Stomach (tissue), 9 donors: ENCODE measurements around the gene ST6GALNAC3. TPM values are rescaled to one million over a fixed set of nuclear protein-coding genes. Genes with fewer than 3 reads are reported as not detected.

Experiments
- DNase-seq, 2 donors: peaks; one replicate each; pipeline versions ENCODE4 v3.0.0 to v3.0.0-alpha.2; 2013 to 2019
- H3K27ac ChIP-seq, 5 donors: fragments of 200-600 bp in 4 of 5; sonication (generic) in 4 of 5; one replicate each; pipeline ENCODE4 v1.5.1; 2013 to 2019; ENCODE audit warnings: mild to moderate bottlenecking in 1 of 5, moderate library complexity in 1 of 5
- H3K27me3 ChIP-seq, 3 donors: fragments of 200-600 bp; sonication (generic); one replicate each; pipeline ENCODE4 v1.5.1; 2017 to 2019; ENCODE audit warnings: mixed run types in 1 of 3
- H3K36me3 ChIP-seq, 4 donors: fragments of 200-600 bp; sonication (generic); 1 replicate in 3 of 4; 2 replicates in 1 of 4; pipeline ENCODE4 v1.5.1; 2016 to 2019
- H3K4me1 ChIP-seq, 4 donors: fragments of 200-600 bp; sonication (generic); one replicate each; pipeline ENCODE4 v1.5.1; 2016 to 2019
- H3K4me3 ChIP-seq, 4 donors: fragments of 200-600 bp; sonication (generic) in 3 of 4; one replicate each; pipeline ENCODE4 v1.5.1; 2016 to 2019; ENCODE audit warnings: mild to moderate bottlenecking in 1 of 4
- H3K9me3 ChIP-seq, 4 donors: fragments of 200-600 bp; sonication (generic); one replicate each; pipeline ENCODE4 v1.5.1; 2016 to 2019
- EP300 ChIP-seq: sonication (generic); formaldehyde crosslinking; IDR thresholded peaks from one replicate; pipeline ENCODE4 v1.6.1; 2017; ENCODE audit warnings: antibody characterized with exemption
- POLR2A ChIP-seq, 4 donors: fragments of 450-650 bp; IDR thresholded peaks; one replicate each; pipeline ENCODE4 v1.6.1; 2016; ENCODE audit warnings: antibody characterized with exemption in 4 of 4, control low read depth in 2 of 4, mild to moderate bottlenecking in 1 of 4, moderate library complexity in 1 of 4
- POLR2AphosphoS5 ChIP-seq, 3 donors: sonication (generic); formaldehyde crosslinking; IDR thresholded peaks; one replicate each; pipeline ENCODE4 v1.6.1; 2016; ENCODE audit warnings: antibody characterized with exemption in 3 of 3
- WGBS, 5 donors: extraction: QIAGEN DNeasy Blood & Tissue Kit in 3 of 5; methylation state at CpG; one replicate each; pipeline versions ENCODE4 v1.1.5 to v1.1.7; 2013 to 2018; 5-methylcytosine and 5-hydroxymethylcytosine counted together
- intact Hi-C: fragments of 100-400 bp; cut with DNase I; formaldehyde crosslinking; loops from one replicate; pipeline ENCODE4 v1.15.1; 2023; ENCODE audit warnings: low total_unique reads
- polyA plus RNA-seq, 3 donors: library from polyadenylated mRNA; stranded (reverse); fragments of 200-250 nt; gene quantifications; one replicate each; pipeline ENCODE4 v1.2.3, GENCODE V29; 2013
- total RNA-seq, 5 donors: library from RNA; depleted of rRNA; stranded (reverse); fragments of >200 nt; gene quantifications; one replicate each; pipeline versions ENCODE4 v1.1.0 to v1.2.3, GENCODE V29; 2014 to 2016
- TF ChIP-seq, protein P1 (sequence below), 7 experiments: fragments of 450-650 bp in 4 of 7; fragments of 200-600 bp in 3 of 7; sonication (generic) in 3 of 7; IDR thresholded peaks; one replicate each; pipeline ENCODE4 v1.5.1; 2016 to 2019; ENCODE audit warnings: antibody characterized with exemption in 7 of 7, control low read depth in 2 of 7, mild to moderate bottlenecking in 1 of 7
- donor health status: healthy with polysubstance abuse.
- donor health status: Bipolar disorder and iron deficiency.
- donor health status: healthy.

Gene ST6GALNAC3
- total and polyA plus RNA-seq, 8 donors: under 0.01 to 21.7 (median 1.2) TPM; not detected in 1

DNA sequence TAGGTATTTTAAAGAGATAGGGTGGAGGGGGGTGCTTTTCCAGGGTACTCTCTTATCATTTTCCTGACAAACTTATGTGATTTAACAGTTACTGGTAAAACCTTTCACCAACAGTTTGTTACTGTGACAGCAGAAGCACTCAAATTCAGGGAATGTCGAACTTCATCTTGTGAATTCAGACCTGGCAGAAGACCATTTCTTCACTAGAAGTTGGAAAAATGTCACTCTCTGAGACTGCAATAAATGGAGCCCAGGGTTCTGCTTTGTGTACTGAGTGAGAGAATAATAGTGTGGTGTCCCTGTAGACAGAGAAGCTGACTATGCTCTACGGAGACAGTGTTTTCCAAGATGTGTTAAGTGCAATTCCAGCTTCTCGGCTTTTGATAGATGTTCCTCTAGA lies 200.2 kb downstream of the ST6GALNAC3 start:
- H3K27ac ChIP-seq: no peak overlapping the region
- no peaks in the 10 kb centered on the region for H3K9me3 ChIP-seq
- 77 to 82% (median 80%) methylated on average over 3 of the region's 3 CpGs for WGBS, 5 donors
- intact Hi-C loops: no loop called here
- no peak for DNase-seq
- no peak for TF ChIP-seq POLR2A (IDR thresholded peaks at IDR 0.05)
- no peaks in the 10 kb centered on the region for H3K36me3 ChIP-seq
- no peaks in the 10 kb centered on the region for H3K4me1 ChIP-seq
- H3K4me3 ChIP-seq: no peak overlapping the region
- H3K27me3 ChIP-seq: no peaks in the 10 kb centered on the region

DNA sequence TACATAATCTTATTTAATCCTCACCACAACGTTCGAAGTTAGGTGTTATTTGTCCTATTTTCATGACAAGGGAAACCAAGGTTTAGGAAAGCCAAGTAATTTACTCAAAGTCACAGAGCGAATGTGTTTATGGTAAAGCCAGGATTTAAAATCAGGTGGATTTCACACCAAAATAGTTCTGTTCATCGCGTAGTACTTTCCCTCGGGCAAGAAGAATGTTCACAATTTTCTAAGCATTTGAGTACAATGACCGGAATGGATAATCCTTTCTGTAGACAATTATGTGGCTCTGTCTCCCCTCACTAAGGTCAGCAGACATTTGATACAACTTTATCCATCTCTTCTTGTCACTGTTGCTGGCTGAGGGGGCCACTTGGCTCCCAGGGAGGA lies 204.2 kb downstream of the ST6GALNAC3 start:
- WGBS, 5 donors: 77 to 87% (median 85%) methylated on average over 7 of the region's 7 CpGs
- Histone ChIP-seq H3K27ac (no peak overlapping the region), H3K4me3 (no peak overlapping the region), H3K27me3 (no peaks in the 10 kb centered on the region), H3K36me3 (no peaks in the 10 kb centered on the region), H3K4me1 (no peaks in the 10 kb centered on the region), H3K9me3 (no peaks in the 10 kb centered on the region)
- intact Hi-C loops: no loop called here
- no peak for TF ChIP-seq POLR2AphosphoS5 (IDR thresholded peaks at IDR 0.05)
- TF ChIP-seq EP300: no peak
- TF ChIP-seq, protein P1, sequence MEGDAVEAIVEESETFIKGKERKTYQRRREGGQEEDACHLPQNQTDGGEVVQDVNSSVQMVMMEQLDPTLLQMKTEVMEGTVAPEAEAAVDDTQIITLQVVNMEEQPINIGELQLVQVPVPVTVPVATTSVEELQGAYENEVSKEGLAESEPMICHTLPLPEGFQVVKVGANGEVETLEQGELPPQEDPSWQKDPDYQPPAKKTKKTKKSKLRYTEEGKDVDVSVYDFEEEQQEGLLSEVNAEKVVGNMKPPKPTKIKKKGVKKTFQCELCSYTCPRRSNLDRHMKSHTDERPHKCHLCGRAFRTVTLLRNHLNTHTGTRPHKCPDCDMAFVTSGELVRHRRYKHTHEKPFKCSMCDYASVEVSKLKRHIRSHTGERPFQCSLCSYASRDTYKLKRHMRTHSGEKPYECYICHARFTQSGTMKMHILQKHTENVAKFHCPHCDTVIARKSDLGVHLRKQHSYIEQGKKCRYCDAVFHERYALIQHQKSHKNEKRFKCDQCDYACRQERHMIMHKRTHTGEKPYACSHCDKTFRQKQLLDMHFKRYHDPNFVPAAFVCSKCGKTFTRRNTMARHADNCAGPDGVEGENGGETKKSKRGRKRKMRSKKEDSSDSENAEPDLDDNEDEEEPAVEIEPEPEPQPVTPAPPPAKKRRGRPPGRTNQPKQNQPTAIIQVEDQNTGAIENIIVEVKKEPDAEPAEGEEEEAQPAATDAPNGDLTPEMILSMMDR (IDR thresholded peaks at IDR 0.05): no peak
- no peak for DNase-seq

DNA sequence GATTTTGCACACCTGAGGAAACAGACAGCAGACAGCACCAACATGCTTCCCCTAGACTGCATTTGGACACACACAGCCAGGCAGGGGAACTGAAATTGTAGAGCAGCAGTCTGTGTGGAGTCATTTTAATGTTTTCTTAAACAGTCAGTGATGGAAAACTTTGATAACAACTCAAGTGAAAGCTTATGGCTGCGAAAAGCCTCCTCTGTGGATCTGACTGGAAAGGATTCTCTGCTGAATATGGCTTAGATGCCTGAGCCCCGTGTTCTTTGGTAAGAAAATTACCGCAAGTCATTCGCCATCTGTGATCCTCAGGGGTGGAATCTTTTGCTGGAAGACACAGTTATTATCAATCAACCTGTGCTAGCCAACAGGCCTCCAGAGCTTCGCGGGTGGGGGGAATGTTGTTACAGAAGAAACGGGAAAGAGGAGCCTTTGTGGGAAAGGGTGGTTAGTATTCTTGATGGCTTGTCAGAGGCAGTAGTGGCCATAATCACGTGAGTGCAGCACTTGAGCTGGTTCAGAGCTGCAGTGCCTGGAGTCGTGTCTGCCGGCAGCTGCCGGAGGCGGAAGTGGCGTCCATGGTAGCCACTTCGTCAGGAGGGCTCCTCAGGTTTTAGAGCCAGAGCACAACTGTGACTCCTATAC lies 204.7 kb downstream of the ST6GALNAC3 start:
- Histone ChIP-seq H3K9me3 (no peaks in the 10 kb centered on the region), H3K27ac (no peak overlapping the region), H3K4me1 (no peaks in the 10 kb centered on the region), H3K36me3 (no peaks in the 10 kb centered on the region), H3K27me3 (no peaks in the 10 kb centered on the region), H3K4me3 (peak overlapping the region in 1 of 4 donors; percentile 7)
- TF ChIP-seq POLR2AphosphoS5 (IDR thresholded peaks at IDR 0.05) (no peak), EP300 (no peak), POLR2A (IDR thresholded peaks at IDR 0.05) (no peak)
- TF ChIP-seq, protein P1 (IDR thresholded peaks at IDR 0.05): no peak
- DNase-seq: peak in 1 of 2 donors; percentile 26
- 72 to 81% (median 80%) methylated on average over 14 of the region's 14 CpGs for WGBS, 5 donors
- intact Hi-C loops: no loop called here

DNA sequence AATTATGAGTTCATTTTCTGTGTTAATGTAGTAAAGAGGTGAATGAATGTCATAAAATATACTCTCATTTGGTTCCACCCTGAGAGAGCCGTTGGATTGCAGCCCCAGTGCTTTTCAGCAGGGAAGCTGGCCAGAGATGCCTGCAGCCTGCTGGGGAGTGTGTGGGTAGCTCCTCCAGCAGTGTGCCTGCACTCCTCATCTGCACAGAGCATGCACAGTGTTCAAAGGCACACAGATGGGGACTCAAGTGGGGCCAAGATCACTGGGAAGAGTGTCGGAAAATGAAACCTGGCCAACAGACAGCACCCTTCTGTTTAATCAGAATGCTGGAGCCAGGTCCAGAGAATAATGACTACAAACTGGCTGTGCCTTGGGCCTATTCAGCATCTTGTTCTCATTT lies 206.8 kb downstream of the ST6GALNAC3 start:
- intact Hi-C loops: no loop called here
- no peak for TF ChIP-seq POLR2A (IDR thresholded peaks at IDR 0.05)
- no peak for TF ChIP-seq POLR2AphosphoS5 (IDR thresholded peaks at IDR 0.05)
- TF ChIP-seq, protein P1 (IDR thresholded peaks at IDR 0.05): no peak
- no peak for TF ChIP-seq EP300
- 42 to 76% (median 64%) methylated on average over 2 of the region's 2 CpGs for WGBS, 5 donors
- Histone ChIP-seq H3K4me1 (no peaks in the 10 kb centered on the region), H3K36me3 (no peaks in the 10 kb centered on the region), H3K4me3 (no peak overlapping the region), H3K27ac (no peak overlapping the region), H3K27me3 (no peaks in the 10 kb centered on the region), H3K9me3 (no peaks in the 10 kb centered on the region)
- DNase-seq: peak in 1 of 2 donors; percentile 44

DNA sequence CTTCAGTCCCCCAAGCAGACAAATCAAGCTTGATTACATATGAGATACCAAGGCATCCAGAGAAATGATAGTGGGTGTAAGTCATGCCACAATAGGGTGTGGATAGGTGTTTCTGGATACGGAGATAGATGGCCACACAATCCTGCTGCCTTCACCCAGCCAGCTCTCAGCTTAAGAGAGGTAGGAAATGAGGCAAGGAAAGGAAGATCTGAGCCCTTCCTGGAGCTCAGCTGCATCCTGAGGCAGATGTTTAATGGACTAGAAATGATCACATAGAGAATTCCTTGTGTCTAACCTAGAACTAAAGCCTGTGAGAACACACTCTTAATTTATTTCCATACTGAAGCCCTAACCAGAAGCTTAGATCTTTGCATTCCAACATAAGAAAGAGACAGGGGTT lies 210.3 kb downstream of the ST6GALNAC3 start:
- intact Hi-C loops: no loop called here
- DNase-seq: no peak
- H3K27me3 ChIP-seq: no peaks in the 10 kb centered on the region
- H3K9me3 ChIP-seq: no peaks in the 10 kb centered on the region
- H3K4me3 ChIP-seq: no peak overlapping the region
- no peak for TF ChIP-seq EP300
- no peak for TF ChIP-seq POLR2A (IDR thresholded peaks at IDR 0.05)
- TF ChIP-seq POLR2AphosphoS5 (IDR thresholded peaks at IDR 0.05): no peak
- TF ChIP-seq, protein P1 (IDR thresholded peaks at IDR 0.05): no peak
- no peak overlapping the region for H3K27ac ChIP-seq
- no peaks in the 10 kb centered on the region for H3K4me1 ChIP-seq
- 55 to 83% (median 77%) methylated on average over 1 of the region's 1 CpG for WGBS, 5 donors
- no peaks in the 10 kb centered on the region for H3K36me3 ChIP-seq
